Kidney tubule cell (primary cell): ENCODE data around the gene CPEB4.
A peak's percentile ranks its signal among the peaks of the same experiment; 100 is the strongest.

Experiments
- DNase-seq: peaks from one replicate; pipeline ENCODE4 v3.0.0-alpha.2; 2018; ENCODE audit warnings: low spot score

The CPEB4 gene

DNA sequence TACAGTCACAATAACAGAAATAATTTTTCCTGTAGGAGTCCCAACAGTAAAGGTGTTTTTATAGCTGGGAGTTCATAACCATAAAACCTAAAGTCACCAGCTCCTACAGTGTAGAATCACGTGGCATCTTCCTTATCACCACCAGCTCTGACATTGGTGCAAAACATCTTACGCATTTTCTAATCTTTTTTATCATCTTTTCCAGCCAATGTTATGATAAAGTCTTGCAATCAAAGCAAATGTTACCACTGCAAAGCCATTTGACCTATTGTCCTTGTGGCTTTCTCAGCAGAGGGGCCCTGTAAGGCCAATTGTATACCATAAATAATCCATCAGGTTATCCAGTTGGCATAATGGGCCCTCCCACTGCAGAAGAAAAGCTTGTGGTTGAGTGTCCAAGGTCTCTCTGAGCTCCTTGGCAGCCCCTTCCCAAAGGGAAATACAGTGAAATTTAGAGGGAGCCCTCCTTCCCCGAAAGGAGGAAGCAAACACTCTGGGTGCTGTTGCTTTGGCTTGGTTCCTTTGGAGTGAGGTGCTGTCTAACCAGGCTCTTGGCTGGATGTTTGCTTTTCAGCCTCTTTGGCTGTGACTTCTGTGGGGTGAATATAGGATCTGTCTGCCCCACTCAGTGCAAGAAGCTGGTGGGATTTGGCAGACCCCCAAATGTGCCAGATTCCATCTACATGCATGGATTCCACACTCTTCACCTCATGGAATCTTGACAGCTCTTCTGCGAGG lies 29.3 kb upstream of the CPEB4 start:
- DNase-seq = no peak

DNA sequence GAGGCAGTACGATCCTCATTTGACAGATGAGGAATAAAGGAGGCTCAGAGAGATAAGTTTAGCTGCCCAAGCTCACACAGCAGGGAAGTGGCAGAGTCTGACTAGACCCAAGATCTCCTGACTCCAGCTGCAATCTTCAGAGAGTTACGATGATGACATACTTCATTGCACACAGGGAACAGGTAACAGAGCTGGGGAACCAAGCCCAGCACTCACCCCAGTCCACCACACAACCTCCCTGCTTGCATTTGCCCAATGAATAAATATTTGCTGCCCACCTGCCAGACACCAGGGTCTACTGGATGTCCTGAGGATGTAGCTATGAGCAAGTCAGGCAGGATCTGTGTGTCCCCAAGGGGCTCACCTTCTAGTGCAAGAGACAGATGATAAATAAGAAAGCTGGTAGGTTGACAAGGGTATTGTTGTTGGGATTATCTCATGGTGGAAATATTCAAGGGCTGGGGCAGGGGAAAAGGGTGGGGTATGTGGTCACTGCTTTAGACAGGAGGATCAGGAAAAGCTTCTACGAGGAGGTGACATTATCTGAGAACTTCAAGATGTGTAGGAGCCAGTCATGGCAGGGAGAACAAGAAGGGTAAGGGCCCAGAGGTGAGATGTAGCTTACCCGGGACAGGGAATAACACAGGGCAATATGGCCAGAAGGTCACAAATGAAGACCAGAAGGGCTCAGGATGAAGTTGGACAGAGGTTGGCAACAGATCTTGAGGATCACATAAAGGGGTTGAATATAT lies 28.6 kb upstream of the CPEB4 start:
- DNase-seq = peak; percentile 42

DNA sequence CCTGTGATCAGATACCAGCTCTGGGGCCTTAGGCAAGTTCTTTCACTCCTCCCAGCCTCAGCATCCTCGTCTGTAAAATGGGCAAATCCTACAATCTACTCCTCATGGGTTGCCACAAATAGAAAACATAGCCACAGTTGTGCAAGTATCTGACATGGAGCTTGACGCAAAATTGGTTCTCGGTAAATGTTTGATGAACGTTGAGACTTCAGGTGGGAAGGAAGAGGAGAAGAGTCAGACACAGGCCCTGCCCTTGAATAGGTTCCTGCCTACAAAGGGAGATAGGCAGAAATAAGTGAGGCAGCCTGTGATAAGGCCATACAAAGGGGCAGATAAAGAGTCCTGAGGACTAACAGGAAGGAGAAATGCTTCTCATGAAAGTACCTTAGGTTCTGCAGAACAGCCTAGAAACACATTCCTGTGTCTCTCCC lies 26.1 kb upstream of the CPEB4 start:
- no peak for DNase-seq

DNA sequence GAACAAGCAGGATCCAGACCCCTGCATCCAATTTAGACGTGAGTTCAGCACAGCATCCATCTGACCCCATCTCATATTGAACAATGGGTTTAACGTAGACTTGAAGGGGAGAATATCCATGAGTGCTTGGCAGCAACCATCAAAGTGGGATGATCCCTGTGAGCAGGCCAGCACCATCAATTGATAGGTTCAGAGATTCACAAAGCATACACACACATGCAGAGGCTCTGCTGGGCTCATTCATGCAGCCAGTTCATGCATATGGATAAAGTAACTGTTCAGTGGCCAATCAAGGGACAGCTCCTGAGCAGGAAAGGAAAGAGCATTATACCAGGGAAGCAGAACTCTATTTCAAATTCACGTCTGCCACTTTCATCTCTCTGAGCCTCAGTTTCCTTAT lies 24.8 kb upstream of the CPEB4 start:
- no peak for DNase-seq

DNA sequence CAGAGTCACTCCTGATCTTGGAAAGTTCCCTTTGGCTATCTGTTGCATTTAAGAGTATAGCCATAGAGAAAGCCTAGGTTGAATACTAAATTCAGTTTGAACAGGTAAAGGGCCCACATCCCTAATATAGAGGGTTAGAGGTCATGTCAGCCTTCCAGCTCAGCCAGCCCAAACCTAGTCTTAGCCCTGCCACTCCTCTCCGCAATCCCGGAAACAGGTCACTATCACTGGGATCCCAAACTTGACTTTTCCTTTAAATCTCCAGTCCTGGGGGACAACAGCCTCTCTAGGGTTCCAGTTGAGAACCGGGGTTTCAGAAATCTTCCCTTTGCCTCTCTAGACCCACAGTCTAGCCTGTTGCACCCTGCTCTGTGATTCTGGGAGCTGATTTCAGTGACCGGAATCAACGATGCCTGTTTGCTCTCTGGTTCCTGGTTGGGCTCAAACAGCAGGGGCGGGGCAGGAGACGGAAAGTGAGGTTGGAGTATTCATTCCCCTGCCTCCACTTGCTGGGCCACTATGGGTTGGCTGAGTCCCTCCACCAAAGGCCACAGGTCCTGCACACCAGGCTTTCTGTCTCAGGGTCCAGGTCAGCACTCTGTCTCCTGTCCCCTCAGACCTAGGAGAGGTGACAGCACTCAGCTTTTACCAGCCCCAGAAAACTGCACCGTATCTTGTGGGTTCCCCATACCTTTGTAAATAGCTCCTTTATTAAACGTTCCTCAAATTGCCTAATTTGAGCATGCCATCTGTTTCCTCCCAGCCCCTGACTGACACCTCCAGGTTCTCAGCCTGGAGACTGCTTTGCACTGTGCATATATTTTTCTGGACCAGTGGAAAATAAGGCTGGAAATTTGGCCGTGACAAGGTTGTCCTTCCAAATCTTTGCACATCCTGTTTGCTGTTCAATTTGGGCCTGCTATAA lies 23.8 kb upstream of the CPEB4 start:
- DNase-seq = no peak

DNA sequence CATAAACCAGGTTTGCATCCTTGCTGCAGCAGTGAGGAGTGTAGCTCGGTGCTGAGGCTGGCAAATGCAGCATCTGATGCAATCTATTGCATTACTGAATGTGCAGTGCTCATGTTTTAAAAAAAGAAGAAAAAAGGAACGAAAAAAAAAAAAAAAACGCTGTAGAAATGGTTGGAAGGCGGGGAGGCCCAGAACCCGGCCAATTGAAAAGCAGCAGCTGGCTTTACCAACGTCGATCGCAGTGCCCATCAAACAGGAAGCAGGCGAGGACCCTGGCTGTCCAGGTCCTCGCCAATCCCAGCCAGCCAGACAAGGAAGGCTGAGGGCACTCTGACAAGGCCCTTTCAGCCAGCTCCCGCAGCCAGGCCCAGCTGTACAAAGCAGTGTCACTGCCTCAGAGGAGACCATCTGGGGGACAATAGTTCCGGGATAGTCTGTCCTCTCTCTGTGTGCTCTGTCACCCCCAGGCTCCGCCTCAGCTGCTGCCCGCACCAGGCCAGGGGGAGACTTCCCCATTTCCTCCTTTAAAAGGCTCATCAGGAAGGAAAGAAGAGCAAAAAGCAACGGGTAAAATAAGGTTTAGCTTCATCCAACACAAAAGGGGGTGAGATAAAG lies 21.8 kb upstream of the CPEB4 start:
- DNase-seq = no peak

DNA sequence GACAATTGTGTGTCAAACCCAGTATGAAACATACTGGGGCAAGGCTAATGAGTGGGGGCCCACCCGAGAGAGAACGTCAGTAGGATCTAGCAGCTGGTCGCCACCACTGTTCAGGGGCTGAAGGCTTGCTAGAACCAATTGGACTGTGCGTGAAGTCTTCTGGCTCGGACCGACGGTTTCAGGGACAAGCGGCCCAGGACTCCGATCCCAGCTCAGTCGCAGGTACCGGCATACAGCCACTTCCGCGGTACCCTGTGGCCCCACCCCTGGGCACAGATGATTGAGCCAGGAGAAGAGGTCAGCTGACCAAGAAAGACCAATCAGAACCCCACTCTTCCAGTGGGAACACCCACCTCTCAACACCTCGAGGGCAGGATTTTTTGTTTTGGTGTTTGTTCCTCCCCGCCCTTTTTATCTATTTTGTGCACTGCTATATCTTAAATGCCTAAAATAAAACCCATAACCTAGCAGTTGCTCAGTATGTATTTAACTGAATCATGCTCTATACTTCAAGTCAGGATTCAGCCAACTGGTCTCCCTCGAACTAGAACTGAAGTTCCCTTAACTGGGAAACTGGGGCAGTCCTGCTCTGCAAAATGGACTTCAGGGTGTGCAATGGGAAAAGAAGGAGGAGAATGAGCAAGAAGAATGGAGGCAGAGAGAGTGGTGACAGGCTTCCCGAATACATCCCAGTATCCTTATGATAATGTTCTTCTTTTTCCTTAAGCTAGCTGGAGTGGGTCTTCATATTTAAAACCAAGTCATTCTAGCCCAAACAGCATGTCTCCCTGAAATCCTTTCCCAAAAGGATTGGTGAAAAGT lies 21.1 kb upstream of the CPEB4 start:
- no peak for DNase-seq

DNA sequence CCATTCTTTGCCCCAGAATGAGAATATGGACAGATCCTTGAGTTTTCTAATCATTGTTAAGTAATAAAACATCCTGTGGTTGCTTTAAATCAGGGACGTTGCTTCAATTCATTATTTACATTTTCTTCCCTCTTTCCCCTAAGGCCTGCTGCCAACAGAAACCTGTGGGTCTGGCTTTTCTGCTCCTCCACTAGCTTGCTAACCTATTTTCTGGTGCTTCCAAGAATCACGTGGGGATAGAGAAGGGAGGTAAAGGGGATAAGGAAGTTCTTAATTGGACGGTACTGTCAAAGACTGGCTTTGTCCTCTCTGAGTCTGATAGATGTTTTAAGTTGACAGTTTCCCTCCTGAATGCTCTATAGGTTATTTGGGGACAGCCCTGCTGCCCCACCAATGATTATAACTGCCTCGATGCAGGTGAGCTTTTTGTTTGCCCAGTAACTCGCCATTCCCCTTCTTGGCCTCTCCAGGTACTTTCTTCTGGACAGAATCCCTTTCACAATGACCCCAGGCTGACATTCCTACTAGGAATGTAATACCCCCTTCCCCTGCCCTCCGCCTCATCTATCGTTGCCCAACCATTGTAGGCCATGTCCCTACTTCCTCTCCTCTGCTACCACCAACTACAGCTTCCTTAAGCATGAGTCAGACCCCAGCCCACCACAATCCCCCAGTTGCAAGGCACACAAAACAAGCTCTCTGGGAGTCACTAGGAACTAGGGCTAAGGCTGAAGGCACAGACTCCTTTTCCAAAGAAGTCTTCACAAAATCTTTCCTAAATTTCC lies 19.9 kb upstream of the CPEB4 start:
- DNase-seq = peak; percentile 75

DNA sequence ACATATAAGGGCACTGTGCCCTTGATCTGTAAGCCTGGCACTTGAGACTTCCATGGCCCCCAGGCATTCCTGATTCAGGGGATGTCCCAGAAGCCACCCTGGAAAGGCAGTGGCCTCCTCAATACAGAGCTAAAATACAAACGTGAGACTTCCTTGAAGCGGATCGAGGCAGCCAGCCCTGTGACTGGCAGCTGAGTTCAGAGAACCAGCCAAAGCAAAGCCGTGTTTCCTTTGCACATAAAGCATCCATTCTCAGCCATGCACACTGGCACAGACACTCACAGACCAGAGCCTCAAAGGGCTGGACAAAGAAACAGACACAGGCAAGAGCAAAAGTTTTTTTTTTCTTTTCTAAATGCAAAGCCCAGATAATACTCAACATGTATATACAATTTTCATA lies 18.8 kb upstream of the CPEB4 start:
- no peak for DNase-seq

DNA sequence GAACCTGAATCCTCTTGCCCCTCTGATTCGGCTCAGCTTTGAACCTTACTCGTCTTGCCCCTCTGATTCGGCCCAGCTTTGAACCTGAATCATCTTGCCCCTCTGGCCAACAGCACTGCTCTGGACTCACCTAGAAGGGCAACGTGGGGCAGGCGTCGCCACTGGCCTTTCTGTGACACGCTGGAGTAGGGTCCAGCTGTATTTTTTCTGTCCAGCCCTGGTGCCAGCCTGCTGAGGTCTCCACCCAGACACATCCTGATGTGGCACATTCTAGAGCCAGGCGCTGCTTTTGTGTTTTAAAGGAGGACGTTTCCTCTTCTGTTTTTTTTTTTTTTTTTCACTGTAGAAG lies 15.2 kb upstream of the CPEB4 start:
- DNase-seq = no peak

DNA sequence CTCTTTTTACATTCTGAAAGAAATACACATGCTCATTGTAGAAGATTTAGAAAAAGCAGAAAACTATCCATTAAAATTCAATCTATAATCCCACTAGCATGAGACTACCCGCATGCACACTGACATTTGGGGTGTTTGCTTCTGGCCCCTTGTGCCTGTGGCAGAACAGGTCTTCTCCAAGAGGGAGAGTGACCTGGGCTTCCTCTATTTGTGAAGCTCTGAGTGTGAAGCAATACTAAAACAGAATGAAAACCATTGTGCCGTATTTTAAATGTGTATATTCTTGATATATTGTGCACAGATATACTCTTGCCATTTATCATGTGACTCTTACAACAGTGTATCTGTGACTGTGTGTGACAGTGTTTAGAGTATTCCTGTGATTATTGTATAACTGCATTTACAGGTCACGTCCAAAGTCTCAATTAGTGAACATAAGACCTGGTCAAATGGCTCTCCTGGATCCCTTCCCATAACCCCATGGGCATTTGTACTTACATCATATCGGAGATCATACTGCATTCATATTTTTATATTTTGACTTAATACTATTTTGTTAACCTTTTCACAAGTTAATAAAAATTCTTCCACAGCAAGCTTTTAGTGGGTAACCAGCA lies 14.7 kb upstream of the CPEB4 start:
- no peak for DNase-seq

DNA sequence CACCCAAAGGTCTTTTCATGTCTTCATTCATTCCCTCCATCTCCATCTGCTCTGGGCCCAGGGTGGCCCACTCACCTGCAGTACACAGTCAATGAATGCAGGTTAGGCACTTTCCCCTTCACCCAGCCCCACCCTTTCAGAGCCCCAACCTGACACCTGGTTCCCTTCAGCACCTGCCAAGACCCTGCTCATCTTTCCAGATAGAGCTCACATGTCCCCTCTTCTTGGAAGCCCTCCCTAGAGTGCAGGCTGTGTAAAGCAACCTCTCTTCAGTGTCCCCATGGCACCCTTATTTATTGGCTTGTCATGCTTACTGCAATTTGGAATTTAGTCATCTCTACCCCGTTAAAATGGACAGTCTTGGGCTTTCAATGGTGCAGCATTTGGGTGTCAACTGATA lies 13.0 kb upstream of the CPEB4 start:
- DNase-seq = no peak

DNA sequence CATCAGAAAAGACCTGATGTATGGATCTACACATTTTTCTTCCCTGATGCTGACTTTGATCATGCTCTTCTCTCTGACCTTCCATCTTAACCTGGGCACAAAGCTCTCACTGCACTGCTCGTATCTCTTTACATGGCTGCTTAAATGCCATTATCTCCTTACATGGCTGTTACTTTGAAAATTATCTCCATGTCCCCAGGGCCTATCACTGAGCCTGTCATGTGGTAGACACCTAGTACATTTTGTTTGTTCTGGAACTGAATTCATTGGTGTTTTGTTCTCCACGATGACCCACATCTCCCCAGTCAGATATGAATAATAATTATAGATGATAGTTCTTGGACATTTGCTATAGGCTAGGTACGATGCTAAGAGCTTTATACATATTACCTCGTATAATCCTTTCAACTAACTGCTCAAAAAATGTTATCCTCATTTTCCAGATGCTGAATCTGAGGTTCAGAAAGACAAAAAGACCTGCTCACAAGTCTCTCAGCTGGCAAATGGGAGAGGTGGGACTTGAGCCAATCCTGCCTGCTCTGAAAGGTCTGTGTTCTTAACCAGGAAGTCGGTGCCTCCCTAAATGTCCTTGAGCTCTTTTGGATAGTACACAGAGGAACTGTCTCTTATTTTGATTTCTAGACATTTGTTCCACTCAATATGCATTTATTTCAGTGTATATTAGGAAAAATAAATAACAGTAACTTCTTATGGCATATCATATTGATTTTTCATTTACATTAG lies 9.8 kb upstream of the CPEB4 start:
- DNase-seq = no peak

DNA sequence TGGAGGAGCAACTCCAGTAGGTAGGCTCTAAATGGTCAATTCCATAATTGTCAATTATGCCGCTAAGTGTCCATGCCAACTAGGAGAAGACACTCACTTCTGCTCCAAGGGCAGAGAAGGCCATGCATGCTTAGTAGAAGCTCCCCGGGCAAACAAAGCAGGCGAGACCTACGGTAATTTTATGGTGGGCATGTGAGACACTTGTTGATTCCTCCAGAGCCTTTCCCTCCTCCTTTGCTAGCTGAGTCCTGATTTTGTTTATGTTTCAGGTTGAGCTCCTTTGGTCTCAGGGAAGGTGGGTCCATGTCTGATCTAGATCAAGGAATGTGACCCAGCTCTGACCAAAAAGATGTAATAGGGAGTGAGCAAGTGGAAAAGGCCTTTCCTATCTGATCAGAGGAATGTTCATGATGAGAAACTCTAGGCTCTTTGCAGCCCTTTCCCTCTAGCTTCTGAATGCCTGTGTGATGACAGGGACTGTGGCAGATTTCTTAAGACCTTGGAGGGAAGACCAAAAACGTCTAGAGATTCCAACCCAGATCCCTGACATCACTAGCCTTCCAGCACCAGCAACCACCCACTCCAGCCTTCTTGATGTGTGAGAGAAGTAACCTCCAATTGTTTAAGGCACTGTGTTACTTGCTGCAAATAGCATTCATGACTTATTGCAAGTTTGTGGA lies 7.7 kb upstream of the CPEB4 start:
- peak; percentile 88 for DNase-seq

DNA sequence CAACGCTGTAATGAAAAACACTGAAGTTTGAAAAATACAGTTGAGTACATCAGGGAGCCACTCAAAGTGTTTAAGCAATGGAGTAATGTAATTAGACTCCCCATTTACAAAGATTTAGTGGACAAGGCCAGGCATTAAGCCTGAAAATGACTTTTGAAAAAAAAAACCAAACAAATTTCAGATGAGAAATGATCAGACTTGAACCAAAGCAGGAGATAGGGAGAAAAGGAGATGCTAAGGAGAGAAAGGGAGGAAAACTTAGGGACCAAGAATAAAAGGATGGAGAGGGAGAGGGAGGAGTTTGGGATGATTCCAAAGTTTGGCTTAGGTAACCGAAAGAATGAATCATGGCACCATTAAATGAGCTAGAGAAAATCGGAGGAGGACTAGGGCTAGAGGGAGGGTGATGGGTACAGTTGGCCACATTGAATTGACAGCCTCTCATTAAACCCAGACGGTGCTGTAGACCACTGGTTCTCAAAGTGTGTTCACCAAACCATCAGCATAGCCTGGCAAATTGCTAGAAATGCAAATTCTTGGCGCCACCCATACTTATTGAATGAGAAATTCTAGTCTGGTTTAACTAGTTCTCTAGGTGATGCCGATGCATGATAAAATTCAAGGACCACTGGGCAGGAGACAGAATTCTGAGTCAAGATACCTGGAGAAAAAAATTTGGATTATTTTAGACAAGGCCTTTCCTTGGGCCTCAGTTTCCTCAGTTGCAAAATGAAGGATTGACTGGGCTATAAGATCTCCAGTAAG lies 6.2 kb upstream of the CPEB4 start:
- DNase-seq = peak; percentile 73

DNA sequence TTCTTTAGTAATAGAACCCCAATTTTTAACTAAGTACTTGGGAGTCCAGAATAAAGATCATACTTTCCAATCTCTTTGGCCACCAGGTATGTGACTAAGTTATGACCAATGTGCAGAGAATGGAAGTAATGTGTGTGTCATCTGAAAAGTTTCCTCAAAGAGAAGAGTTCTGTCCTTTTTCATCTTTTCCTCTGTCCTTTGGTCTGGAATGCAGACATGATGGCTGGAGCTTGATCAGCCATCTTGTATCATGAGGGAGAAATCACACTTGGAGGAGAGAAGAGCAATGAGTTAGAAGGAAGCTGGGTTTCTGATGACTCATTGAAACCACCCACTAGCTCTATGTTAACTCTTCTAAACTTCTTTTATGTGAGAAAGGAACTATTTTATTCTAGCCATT lies 5.5 kb upstream of the CPEB4 start:
- peak; percentile 96 for DNase-seq

DNA sequence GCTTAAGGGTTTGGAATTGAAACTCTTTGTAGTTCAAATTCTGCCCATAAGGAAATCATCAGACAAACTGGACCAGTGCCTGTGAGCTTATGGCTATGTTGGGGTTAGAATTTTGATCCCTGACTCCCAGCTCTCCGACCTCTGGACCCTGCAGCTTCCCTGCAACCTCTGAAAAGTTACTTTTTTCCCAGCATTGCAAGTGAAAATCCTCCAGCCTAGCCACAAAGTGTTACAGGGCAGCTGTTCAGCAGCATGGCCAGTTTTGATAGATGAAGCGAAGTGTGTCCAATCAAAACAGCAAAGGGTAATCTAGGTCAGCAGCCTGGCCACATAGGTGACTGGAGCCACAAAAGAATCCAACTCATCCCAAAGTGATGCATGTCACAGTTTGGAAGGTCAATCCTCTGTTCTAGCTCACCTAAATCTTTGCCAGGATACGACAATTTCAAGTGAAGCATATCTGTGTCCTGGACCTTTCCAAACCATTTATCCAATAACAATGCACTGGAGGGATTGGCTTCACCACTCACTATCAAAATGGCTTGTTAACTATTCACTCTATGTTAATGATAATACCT lies 4.7 kb upstream of the CPEB4 start:
- peak; percentile 64 for DNase-seq
